ENCODE measurements around the gene LHFPL3. TPM values are rescaled to one million over a fixed set of nuclear protein-coding genes. Genes with fewer than 3 reads are reported as not detected.

The LHFPL3 gene
- polyA plus RNA-seq, 3 donors = 0.02 TPM; not detected in 2

DNA sequence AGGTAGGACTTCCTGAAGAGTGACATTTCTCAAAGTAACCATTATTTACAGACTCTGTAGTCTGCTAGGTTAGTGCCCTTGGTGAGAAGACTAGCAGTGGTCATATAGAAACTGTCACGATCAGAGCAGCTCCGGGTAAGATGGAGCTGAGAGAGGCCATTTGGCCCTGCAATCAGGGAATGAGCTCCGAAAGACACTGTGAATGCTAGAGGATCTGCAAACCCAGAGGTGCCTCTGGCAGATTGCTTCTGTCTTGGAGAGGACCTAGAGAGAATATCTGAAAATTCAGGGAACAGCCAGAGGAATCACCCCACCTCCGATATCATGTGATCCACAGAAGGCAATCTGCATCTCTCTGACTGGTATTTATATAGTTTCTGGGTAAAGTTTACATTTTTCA is 438.7 kb downstream of the LHFPL3 start:
- no peak overlapping the region for H3K27ac ChIP-seq (ENCODE audit: low read depth, low read length)
- 42 to 61% (median 44%) methylated on average over 4 of the region's 4 CpGs for WGBS, 3 donors

DNA sequence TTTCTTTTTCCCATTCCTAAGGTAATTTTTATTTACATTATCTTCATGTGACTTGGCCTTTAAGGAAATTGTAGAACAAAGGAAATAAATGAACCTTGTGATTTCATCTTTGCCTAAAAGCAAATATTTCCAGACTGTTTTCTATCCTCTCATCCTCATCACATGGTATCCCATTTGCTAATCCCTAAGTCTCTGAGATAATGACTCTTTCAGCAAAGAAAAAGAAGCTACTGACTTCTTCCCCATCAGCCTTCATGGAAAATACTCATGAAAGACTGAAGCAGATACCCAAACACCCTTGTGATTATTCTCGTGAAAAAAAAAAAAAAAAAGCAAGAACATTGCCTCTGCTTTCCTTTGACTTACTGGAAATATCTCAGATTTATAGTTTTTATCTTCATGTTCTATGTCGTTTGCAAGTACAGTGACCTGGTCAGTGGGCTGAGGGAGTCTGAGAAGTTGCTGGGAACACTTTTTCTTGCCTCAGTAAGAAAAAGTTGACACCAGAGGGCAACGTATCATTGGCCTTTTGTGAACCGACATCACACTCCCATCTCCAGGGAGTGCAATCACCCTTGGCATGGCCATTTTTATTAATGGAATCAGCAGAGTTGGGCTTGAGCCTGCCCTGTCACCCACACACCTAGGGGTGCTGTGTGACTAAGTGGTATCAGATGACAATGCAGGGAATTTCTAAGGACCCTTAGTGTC is 439.6 kb downstream of the LHFPL3 start:
- H3K27ac ChIP-seq (ENCODE audit: low read depth, low read length) = no peak overlapping the region
- WGBS, 3 donors = 39 to 46% (median 39%) methylated on average over 4 of the region's 4 CpGs

DNA sequence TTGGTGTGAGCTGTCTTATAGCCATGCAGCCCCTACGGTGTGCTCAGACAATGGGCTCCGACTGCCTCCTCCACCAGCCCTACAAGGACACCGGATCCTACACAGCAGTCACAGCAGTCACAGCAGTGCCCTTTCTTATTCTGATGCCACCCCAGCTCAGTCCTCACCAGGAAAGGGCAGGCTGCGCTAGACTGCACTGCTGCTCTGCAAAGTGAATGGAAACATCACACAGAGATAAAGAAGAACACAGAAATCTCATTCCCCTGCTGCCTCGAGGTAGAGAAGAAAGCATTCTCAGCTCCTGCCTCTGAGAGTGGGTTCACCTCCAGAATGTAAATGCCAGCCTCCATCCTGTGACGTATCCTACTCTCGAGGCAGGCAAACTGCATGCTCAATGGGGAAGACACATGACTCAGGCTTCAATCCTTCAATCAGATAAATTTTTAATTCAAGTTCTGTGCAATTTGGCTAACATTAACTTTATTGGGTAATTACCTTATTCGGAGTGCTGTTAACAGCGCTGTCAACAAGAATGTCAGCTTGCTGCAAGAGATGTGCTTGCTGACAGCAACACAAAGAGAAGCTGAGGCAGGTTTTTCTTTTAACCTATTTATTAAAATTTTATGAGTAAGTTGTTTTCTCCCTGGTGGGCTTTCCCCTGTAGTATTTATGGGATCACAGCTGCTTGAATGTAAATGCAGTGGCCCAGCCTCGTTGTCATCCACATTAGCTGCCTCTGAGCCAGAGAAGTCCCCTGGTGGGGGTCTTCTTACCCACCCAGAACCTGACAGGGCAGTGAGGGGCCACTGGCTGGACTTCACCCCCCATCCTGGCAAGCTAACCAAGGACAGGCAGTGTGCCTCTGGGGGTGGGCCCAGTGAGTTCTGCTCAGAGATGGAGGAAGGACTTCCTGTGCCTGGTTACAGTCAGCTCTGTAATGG is 444.3 kb downstream of the LHFPL3 start:
- 32 to 42% (median 38%) methylated on average over 10 of the region's 10 CpGs for WGBS, 3 donors

DNA sequence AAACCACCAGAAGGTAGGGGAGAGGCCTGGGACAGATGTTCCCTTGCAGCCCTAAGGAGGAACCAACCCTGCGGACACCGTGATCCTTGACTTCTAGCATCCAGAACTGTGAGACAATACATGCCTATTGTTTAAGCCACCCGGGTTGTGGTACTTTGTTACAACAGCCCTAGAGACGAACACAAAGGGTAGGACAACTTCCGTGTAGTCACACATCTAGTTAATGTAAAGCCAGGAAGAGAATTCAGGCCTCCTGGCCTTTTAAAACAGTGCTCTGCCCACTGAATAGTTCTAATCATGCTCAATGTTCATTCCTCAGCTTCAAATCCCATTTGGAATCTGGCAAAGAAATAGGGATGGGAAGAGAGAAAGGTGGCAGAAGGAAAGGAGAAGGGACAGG is 445.4 kb downstream of the LHFPL3 start:
- 63 to 90% (median 86%) methylated on average over 5 of the region's 5 CpGs for WGBS, 3 donors
- H3K27ac ChIP-seq (ENCODE audit: low read depth, low read length) = no peak overlapping the region

More for the DNA sequence above, 444.3 kb downstream of the LHFPL3 start:
- H3K27ac ChIP-seq (ENCODE audit: low read depth, low read length) = no peak overlapping the region

DNA sequence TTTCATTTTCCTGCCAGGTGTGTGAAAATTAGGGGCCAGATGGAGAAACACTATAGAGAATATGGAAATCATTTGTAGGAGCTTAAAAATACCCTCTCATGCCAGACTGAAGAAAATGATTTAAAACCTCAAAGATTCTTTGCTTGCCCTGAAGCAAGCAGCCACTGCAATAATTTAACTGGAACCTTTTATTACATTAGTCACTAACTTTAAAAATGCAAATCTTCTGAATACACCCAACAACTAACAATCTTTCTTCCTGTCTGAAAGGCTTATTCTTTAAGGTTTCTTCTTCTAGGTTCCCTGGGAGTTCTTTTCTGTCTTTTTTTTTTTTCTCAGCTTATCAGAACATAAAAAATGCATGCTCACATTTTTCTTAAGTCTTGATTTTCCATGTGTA is 447.1 kb downstream of the LHFPL3 start:
- no peak overlapping the region for H3K27ac ChIP-seq (ENCODE audit: low read depth, low read length)

DNA sequence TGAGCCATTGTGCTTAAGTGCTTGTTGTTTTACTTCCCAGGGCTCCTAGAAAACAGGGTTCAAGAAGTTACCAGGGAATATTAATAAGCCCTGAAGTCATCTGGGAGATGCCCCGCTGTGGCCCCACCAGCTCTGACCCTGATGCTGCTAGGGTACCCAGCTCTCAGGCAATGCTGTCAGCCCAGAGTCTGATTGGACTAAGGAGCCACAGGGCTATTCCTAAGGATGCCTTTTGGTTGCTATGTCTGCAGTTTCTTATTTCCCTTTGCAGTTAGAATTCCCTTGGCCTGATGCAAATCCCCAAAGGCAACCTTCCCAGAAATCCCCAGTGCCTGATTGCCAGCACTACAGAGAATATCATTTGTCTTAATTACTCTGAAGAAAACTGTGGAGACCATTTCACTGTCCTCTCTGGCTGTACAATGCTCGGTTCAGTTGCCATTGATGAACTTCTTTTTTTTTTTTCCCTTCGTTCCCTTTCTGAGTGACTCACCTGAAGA is 448.9 kb downstream of the LHFPL3 start:
- WGBS, 3 donors = 63 to 68% (median 65%) methylated on average over 3 of the region's 3 CpGs
- no peak overlapping the region for H3K27ac ChIP-seq (ENCODE audit: low read depth, low read length)

DNA sequence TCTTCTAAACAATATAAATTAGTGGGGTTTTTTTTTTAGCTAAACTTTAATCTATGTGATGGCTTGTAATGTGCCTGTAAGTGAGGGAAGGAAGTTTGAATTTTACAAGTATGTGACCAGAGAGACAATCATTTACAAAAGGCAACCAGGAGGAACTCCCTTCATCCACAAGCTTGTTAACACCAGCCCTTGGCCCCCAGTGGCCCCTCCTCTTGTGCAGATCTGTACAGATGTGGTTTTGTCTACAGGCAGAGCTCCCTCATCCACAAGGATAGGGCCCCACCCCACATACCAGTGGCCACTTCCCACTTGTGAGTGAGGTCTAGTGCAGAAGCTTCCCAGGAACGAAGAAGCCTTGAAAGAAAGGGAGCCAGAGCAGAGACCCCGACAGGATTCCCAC is 451.5 kb downstream of the LHFPL3 start:
- WGBS, 3 donors = 66 to 79% (median 67%) methylated on average over 2 of the region's 2 CpGs
- no peak overlapping the region for H3K27ac ChIP-seq (ENCODE audit: low read depth, low read length)

DNA sequence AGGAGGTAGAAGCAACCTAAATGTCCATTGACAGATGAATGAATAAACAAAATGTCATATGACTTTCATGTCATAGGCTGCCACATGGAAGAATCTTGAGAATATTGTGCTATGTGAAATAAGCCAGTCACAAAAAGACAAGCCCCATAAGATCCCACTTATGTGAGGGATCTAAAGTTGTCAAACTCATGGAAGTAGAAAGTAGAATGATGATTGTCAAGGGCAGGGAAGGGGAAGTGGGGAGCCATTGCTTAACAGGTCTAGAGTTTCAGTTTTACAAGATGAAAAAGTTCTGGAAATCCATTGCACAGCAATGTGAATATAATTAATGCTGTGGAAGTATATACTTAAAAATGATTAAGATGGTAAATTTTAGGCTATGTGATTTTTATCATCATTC is 456.3 kb downstream of the LHFPL3 start:
- no peak overlapping the region for H3K27ac ChIP-seq (ENCODE audit: low read depth, low read length)

DNA sequence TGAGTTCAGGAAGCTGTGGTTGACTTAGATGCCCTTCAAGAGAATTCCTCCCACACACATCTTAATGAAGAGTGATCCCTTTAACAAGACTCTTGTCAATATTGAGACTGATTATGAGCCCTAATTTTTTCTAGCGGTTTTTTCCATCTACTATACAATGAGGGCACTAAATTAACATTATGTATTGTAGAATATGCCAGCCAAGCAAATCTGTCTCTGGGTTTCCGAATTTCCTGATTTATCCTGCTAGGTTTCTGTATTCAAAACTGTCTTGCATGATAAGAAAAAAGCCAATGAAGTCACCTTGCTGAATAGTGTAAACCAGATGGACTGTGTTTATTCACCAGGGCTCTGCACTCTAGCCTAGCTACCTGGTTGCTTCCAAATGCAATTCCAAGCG is 461.4 kb downstream of the LHFPL3 start:
- no peak overlapping the region for H3K27ac ChIP-seq (ENCODE audit: low read depth, low read length)
- 63 to 75% (median 71%) methylated on average over 3 of the region's 3 CpGs for WGBS, 3 donors

DNA sequence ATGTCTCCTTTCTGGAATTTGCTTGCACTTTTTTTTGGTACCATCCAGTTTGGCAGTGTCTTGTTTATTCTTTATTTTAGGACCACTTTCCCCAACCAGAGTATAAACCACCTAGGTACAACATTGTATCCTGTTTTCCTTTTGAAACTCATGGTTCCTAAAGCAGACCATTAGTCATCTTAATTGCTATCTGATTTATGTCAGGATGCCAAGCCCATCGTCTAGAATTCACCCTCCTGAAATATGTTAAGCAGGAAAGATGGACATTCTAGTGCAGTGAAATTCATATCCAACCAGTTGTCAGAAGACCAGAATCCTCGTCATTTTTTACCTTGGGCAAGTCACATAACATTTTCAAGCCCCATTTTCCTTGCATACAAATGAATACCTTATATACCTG is 462.0 kb downstream of the LHFPL3 start:
- 49 to 55% (median 52%) methylated on average over 2 of the region's 2 CpGs for WGBS, 3 donors
- H3K27ac ChIP-seq (ENCODE audit: low read depth, low read length) = no peak overlapping the region

DNA sequence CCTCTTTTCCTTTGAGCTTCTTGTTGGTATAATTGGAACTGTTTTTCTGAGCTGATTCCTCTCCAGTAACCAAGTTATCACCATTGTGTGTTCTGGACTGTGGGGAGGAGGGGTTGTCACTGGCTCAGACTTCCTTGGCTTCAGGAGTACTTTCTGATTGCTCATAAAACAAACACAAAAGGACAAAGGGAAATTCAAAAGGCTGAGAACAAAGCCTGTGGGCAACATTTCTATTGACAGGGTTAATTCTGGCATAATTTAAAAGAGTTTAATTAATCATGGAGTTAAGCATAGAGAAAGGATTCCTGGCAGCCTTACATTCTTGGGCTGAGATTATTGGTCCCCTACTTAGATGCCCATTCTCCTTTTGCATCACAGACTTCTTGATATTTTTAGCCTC is 462.7 kb downstream of the LHFPL3 start:
- no peak overlapping the region for H3K27ac ChIP-seq (ENCODE audit: low read depth, low read length)

DNA sequence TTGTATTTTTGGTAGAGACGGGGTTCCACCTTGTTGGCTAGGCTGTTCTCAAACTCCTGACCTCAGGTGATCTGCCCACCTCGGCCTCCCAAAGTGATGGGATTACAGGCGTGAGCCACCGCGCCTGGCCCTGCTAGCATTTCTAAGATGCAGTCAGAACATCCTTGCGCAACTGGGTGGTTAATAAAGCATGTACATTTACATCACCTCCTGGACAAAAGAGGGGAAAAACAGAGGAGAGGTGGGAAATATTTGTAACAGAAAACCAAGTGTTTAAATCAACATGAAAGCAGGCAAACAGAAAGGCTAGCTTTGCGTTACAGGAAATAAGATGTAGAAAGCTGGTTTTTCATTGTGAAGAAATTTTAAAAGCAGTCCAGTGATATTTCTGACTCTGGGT is 464.7 kb downstream of the LHFPL3 start:
- H3K27ac ChIP-seq (ENCODE audit: low read depth, low read length) = no peak overlapping the region
- WGBS, 3 donors = 80 to 89% (median 88%) methylated on average over 7 of the region's 7 CpGs

DNA sequence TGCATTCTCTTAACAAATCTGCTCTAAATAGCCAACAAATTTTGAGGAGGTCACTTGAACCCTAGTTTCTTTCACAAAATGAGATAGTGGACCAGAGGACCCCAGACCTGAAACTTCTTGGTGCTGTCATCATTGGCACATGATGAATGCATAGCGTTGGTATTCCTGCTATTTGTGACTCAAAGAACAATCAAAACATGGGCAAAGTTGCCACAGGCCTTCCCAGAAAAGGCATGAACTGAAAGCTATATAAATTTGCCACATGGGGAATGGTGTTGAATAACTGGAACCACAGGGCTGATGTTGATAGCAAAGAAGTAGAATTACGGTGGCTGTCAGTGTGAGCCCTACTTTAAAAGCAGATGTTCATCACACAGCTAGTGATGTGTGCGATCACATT is 465.8 kb downstream of the LHFPL3 start:
- 85 to 90% (median 89%) methylated on average over 3 of the region's 3 CpGs for WGBS, 3 donors
- no peak overlapping the region for H3K27ac ChIP-seq (ENCODE audit: low read depth, low read length)

DNA sequence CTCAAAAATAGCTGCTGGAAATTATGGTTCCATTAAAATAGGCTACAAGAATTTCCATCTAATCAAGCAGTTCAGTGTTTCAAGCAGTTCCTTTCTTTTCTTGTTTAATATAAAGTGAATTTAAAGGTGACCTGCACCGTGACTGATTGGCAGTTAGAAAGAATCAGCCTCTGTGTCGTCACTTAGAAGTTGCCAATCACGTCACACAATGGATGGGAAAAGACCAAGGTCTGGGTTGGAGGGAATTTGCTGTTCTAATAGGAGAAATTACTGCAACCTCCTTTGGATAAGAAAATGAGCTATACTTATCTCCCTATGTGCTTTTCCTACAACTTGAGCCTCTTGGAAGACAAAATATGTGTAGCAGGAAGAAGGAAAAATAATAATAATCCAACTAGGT is 466.2 kb downstream of the LHFPL3 start:
- no peak overlapping the region for H3K27ac ChIP-seq (ENCODE audit: low read depth, low read length)
- 56 to 68% (median 56%) methylated on average over 3 of the region's 3 CpGs for WGBS, 3 donors

DNA sequence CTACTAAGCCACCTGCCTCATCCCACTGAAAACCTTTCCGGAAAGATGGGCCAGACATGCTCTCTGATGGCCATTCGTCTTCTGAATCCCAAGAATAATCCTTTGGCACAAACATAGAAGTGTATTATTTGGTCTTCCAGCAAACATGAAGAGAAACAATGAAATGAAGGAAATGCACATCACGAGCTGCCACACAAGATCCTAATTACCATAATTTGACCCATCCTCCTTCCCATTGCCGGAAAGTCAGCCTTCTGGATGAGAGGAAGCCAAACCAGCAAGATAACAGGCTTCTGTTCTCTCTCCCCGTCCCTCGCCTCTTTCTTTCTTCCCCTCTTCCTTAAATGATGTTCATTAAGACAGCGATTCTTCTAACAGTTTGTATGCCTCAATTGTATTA is 466.7 kb downstream of the LHFPL3 start:
- H3K27ac ChIP-seq (ENCODE audit: low read depth, low read length) = no peak overlapping the region
- WGBS, 3 donors = 64 to 72% (median 66%) methylated on average over 7 of the region's 7 CpGs

DNA sequence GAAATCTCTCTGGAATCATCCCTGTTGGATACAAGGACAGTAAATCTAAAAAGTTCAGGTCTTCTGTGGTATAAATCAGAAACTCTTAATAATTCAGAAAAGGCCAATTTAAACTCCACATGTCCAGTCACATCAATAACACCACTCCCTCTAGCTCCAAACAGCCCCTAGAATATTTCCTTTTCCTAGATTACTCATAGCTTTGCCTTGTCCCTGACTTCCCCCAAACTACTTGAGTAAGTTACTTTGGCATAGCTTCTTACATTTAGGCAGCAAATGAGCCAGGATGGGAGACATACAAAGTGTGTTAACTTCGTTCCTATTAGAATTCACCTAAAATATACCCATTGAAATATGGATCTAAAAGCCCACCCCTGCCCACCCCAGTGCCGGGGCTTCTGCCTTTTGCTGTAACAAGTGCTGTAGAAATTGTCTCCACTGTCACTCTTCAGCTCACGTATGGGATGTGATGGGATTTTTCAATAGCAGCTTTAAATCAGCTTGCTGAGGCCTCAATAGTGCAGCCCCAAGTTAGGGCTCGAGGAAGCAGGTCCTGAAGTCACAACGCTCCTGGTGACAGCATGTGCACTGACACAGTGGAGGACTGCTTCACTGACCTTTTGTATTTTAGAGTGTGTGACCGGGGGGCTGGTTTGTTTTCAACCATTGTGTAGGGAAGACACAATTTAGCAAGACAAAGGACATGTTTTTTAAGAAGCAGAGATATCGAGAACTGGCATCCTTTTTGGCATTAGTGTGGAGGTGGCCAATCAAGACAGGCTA is 467.4 kb downstream of the LHFPL3 start:
- WGBS, 3 donors = 76 to 84% (median 78%) methylated on average over 7 of the region's 7 CpGs
- no peak overlapping the region for H3K27ac ChIP-seq (ENCODE audit: low read depth, low read length)

DNA sequence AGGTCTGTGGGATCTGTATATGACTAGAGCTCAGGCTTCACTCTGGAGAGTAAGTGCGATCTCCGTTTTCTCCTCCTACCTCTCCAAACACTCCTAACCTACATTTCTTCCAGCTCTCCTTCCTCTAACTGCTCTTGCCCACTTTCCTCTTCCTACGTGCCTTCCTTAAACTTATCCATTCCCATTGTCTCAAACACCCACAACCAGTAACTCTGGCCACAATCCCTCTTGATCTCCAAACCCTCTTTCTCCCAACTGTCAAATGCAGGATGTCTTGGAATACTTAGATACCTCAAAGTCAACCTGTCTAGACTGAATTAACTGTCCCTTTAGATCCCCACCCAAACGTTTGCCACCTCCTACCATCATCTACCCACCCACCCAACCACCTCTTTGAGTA is 471.9 kb downstream of the LHFPL3 start:
- WGBS, 3 donors = 62 to 71% (median 65%) methylated on average over 4 of the region's 4 CpGs
- no peak overlapping the region for H3K27ac ChIP-seq (ENCODE audit: low read depth, low read length)

DNA sequence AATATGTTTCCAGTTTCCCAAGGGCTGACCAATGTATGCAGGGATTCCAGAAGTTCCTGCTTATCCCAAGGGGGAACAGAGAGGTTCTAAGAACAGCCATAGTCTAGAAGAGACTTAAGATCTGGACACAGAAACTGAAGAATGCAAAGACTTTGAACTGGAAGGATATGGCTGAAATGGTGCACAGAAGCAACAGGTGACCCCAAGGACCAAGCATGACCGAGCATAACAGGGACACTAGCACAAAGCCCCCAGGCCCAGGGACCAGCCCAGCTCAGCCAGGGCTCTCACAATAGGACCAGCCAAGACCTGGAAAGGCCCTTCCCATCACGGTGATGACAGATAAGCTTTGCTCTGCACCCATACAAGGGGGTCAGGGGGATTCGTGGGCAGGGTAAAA is 472.6 kb downstream of the LHFPL3 start:
- WGBS, 3 donors = 74 to 76% (median 75%) methylated on average over 3 of the region's 3 CpGs
- H3K27ac ChIP-seq (ENCODE audit: low read depth, low read length) = no peak overlapping the region

DNA sequence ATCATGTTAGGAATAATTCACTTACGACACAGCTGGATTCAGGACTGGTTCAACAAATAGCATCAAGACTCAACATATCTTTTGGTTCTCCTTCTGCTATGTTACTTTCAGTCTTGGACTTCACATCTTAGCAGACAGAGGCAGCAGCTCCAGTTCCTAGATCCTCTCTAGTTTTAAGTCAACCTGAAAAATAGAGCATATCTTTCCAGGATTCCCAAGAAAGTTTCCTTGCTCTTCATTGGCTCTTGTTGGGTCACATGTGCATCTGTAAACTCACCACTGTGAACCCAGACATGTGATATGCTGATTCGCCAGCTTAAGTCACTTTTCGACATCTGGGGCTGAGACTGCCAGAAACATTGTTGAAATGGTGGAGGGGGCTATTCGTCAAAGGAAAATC is 475.5 kb downstream of the LHFPL3 start:
- 78 to 85% (median 84%) methylated on average over 4 of the region's 4 CpGs for WGBS, 3 donors
- no peak overlapping the region for H3K27ac ChIP-seq (ENCODE audit: low read depth, low read length)
